HG03460 (cell line): ENCODE data around the gene GIMAP6.
"Not testable (repeated sequence)": the region's sequence is repeated elsewhere in the genome, so short reads cannot be mapped to it uniquely, and the experiment has no call there.

Experiments used
- ATAC-seq: cut with Tn5 transposase; IDR thresholded peaks from one replicate; pipeline ENCODE4 v1.9.1; 2021; ENCODE audit not compliant: unreplicated experiment

Gene GIMAP6

GRCh38 chr7:150586785-150587152 is 45.4 kb downstream of the GIMAP6 start:
- ATAC-seq, result no peak

- no peak for ATAC-seq
Measured at GRCh38 chr7:150586068-150586784, 46.0 kb downstream of the GIMAP6 start.

GRCh38 chr7:150585199-150585598 is 47.0 kb downstream of the GIMAP6 start:
- no peak for ATAC-seq

- no peak for ATAC-seq
Measured at GRCh38 chr7:150580638-150581394, 51.4 kb downstream of the GIMAP6 start.

GRCh38 chr7:150579979-150580637 is 52.1 kb downstream of the GIMAP6 start:
- not testable (repeated sequence) for ATAC-seq
